ENCODE measurements around the gene GIMAP2. TPM values are rescaled to one million over a fixed set of nuclear protein-coding genes. Genes with fewer than 3 reads are reported as not detected.

GIMAP2 gene
- total and polyA plus RNA-seq, 3 donors from 2014 or later: 1.9 to 6.5 (median 2.4) TPM

- no peaks in the 10 kb centered on the region for H3K27me3 ChIP-seq
- no peak for DNase-seq
- no peak for TF ChIP-seq CTCF (IDR thresholded peaks at IDR 0.05)
- TF ChIP-seq POLR2A (IDR thresholded peaks at IDR 0.05): no peak
- intact Hi-C loops (cut with DNase I; ENCODE audit: low total_unique reads): no loop called here
- no peak overlapping the region for H3K4me3 ChIP-seq
- WGBS, 2 donors: 69 to 79% methylated on average over 3 of the region's 3 CpGs
- H3K36me3 ChIP-seq (ENCODE audit: low read depth, missing control alignments): no peaks in the 10 kb centered on the region
- no peaks in the 10 kb centered on the region for H3K9me3 ChIP-seq
- no peaks in the 10 kb centered on the region for H3K4me1 ChIP-seq
- no peak overlapping the region for H3K27ac ChIP-seq
Measured at GRCh38 chr7:150648353-150649079, 37.0 kb upstream of the GIMAP2 start.

- H3K27ac ChIP-seq: no peak overlapping the region
- WGBS, 2 donors: 53 to 69% methylated on average over 3 of the region's 3 CpGs
- no peaks in the 10 kb centered on the region for H3K4me1 ChIP-seq
- no peak for TF ChIP-seq POLR2A (IDR thresholded peaks at IDR 0.05)
- TF ChIP-seq CTCF (IDR thresholded peaks at IDR 0.05): no peak
- H3K9me3 ChIP-seq: no peaks in the 10 kb centered on the region
- H3K27me3 ChIP-seq: no peaks in the 10 kb centered on the region
- H3K36me3 ChIP-seq (ENCODE audit: low read depth, missing control alignments): no peaks in the 10 kb centered on the region
- H3K4me3 ChIP-seq: no peak overlapping the region
- no peak for DNase-seq
- intact Hi-C loops (cut with DNase I; ENCODE audit: low total_unique reads): no loop called here
Measured at GRCh38 chr7:150649080-150649385, 36.5 kb upstream of the GIMAP2 start.

- Histone ChIP-seq H3K9me3 (no peaks in the 10 kb centered on the region), H3K27me3 (no peaks in the 10 kb centered on the region), H3K4me3 (no peak overlapping the region), H3K36me3 (ENCODE audit: low read depth, missing control alignments) (no peaks in the 10 kb centered on the region), H3K4me1 (no peaks in the 10 kb centered on the region), H3K27ac (no peak overlapping the region)
- no peak for DNase-seq
- 71 to 73% methylated on average over 2 of the region's 2 CpGs for WGBS, 2 donors
- intact Hi-C loops (cut with DNase I; ENCODE audit: low total_unique reads): no loop called here
- TF ChIP-seq CTCF (IDR thresholded peaks at IDR 0.05): no peak
- no peak for TF ChIP-seq POLR2A (IDR thresholded peaks at IDR 0.05)
Measured at GRCh38 chr7:150654692-150655091, 30.8 kb upstream of the GIMAP2 start.

- intact Hi-C loops (cut with DNase I; ENCODE audit: low total_unique reads): no loop called here
- H3K27me3 ChIP-seq: no peaks in the 10 kb centered on the region
- H3K4me3 ChIP-seq: no peak overlapping the region
- no peak for TF ChIP-seq POLR2A (IDR thresholded peaks at IDR 0.05)
- no peak for TF ChIP-seq CTCF (IDR thresholded peaks at IDR 0.05)
- H3K4me1 ChIP-seq: no peaks in the 10 kb centered on the region
- H3K27ac ChIP-seq: no peak overlapping the region
- no peaks in the 10 kb centered on the region for H3K9me3 ChIP-seq
- H3K36me3 ChIP-seq (ENCODE audit: low read depth, missing control alignments): no peaks in the 10 kb centered on the region
- WGBS, 2 donors: 68 to 73% methylated on average over 5 of the region's 5 CpGs
- DNase-seq: no peak
Measured at GRCh38 chr7:150656047-150656446, 29.5 kb upstream of the GIMAP2 start.

- Histone ChIP-seq H3K9me3 (no peaks in the 10 kb centered on the region), H3K4me1 (no peaks in the 10 kb centered on the region), H3K27me3 (no peaks in the 10 kb centered on the region), H3K36me3 (ENCODE audit: low read depth, missing control alignments) (no peaks in the 10 kb centered on the region), H3K4me3 (no peak overlapping the region), H3K27ac (no peak overlapping the region)
- no peak for TF ChIP-seq CTCF (IDR thresholded peaks at IDR 0.05)
- no peak for TF ChIP-seq POLR2A (IDR thresholded peaks at IDR 0.05)
- intact Hi-C loops (cut with DNase I; ENCODE audit: low total_unique reads): no loop called here
- WGBS, 2 donors: 74 to 94% methylated on average over 3 of the region's 3 CpGs
- DNase-seq: no peak
Measured at GRCh38 chr7:150657526-150657925, 28.0 kb upstream of the GIMAP2 start.
